Measurements from ENCODE around the gene LMO7. TPM values are rescaled to one million over a fixed set of nuclear protein-coding genes. Genes with fewer than 3 reads are reported as not detected.

Gene LMO7
- total and polyA plus RNA-seq, 2 of the 4 experiments (the other 2 are of a cell fraction), result 266 to 367 TPM

- peak overlapping the region; percentile 39; the same call in 1 of the 2 replicates for H3K27ac ChIP-seq (ENCODE audit: insufficient read depth, low read length)
- no peak overlapping the region for H2AFZ ChIP-seq (replicated peaks; ENCODE audit: low read length, poor library complexity)
- peaks cover 5% of the 10 kb centered on the region for H3K36me3 ChIP-seq (ENCODE audit: control insufficient read depth, insufficient read depth, low read length)
- H4K20me1 ChIP-seq (ENCODE audit: insufficient read depth, low read length), result peaks cover 62% of the 10 kb centered on the region; the same call in 1 of the 2 replicates
- no peak overlapping the region for H3K4me3 ChIP-seq (ENCODE audit: insufficient read depth, low read depth, low read length)
- TF ChIP-seq MXI1 (IDR thresholded peaks at IDR 0.05; ENCODE audit: borderline replicate concordance, low read depth, low read length), result no peak
- no peak for TF ChIP-seq CEBPB (IDR thresholded peaks at IDR 0.05; ENCODE audit: low read depth, low read length)
- TF ChIP-seq FOS (IDR thresholded peaks at IDR 0.05; ENCODE audit: low read depth, low read length), result no peak
- TF ChIP-seq CHD1 (IDR thresholded peaks at IDR 0.05; ENCODE audit: low read depth, low read length), result no peak
- TF ChIP-seq BHLHE40 (IDR thresholded peaks at IDR 0.05; ENCODE audit: low read depth, low read length), result no peak
- no peak for TF ChIP-seq RFX5 (IDR thresholded peaks at IDR 0.05; ENCODE audit: low read depth, low read length)
- TF ChIP-seq CTCF (conservative IDR thresholded peaks at IDR 0.05; ENCODE audit: low read depth, low read length), result no peak
- TF ChIP-seq RAD21 (IDR thresholded peaks at IDR 0.05; ENCODE audit: low read length), result no peak
- TF ChIP-seq RCOR1 (IDR thresholded peaks at IDR 0.05; ENCODE audit: insufficient replicate concordance, low read length), result no peak
- no peak for TF ChIP-seq USF2 (IDR thresholded peaks at IDR 0.05; ENCODE audit: low read depth, low read length)
- TF ChIP-seq ELK1 (IDR thresholded peaks at IDR 0.05; ENCODE audit: borderline replicate concordance, low read depth, low read length), result no peak
- no peak for TF ChIP-seq POLR2A (IDR thresholded peaks at IDR 0.05; ENCODE audit: low read depth, low read length)
- TF ChIP-seq MAZ (IDR thresholded peaks at IDR 0.05; ENCODE audit: borderline replicate concordance, low read depth, low read length), result no peak
- no peak for TF ChIP-seq NFE2L2 (IDR thresholded peaks at IDR 0.05; ENCODE audit: low read depth, low read length)
- TF ChIP-seq MAFK (IDR thresholded peaks at IDR 0.05; ENCODE audit: low read depth, low read length), result no peak
- TF ChIP-seq SMC3 (IDR thresholded peaks at IDR 0.05; ENCODE audit: low read depth, low read length), result no peak
- H3K9me3 ChIP-seq (ENCODE audit: control insufficient read depth, insufficient read depth, low read length), result no peaks in the 10 kb centered on the region
- no peak overlapping the region for H2BK15ac ChIP-seq (ENCODE audit: low read depth, low read length)
- peak overlapping the region; percentile 15; the same call in 1 of the 2 replicates for H3K4ac ChIP-seq (ENCODE audit: low read depth, low read length)
- no peak overlapping the region for H4K91ac ChIP-seq (ENCODE audit: insufficient read depth, low read depth, low read length)
- H3K56ac ChIP-seq (ENCODE audit: extremely low read depth, insufficient read depth, low read length), result no peak overlapping the region
- peaks cover 26 to 53% of the 10 kb centered on the region in 2 experiments for H3K79me1 ChIP-seq (ENCODE audit: low read depth in 1 of 2, low read length in 2 of 2)
- H2BK20ac ChIP-seq (ENCODE audit: low read depth, low read length), result no peak overlapping the region
- ATAC-seq (ENCODE audit: low read depth) (no peak), DNase-seq (no peak)
- no peak overlapping the region for H2AK9ac ChIP-seq (replicated peaks; ENCODE audit: low read depth, low read length, poor library complexity)
- ChIA-PET CTCF (no interaction called here), POLR2A (ENCODE audit: unreplicated experiment) (no interaction called here)
- peak overlapping the region; percentile 64 for H2BK5ac ChIP-seq (ENCODE audit: low read depth, low read length, poor library complexity, severe bottlenecking)
- no peak overlapping the region for H4K8ac ChIP-seq (ENCODE audit: low read depth in 2 of 2, low read length in 2 of 2)
- dilution Hi-C loops (cut with HindIII; ENCODE audit: low sequenced_read_pairs, unreplicated experiment), result no loop called here
- intact Hi-C loops (cut with micrococcal nuclease), result loop anchor here (2.0 kb wide), 1 partner anchor 43 kb away; no protein-coding TSS in a partner anchor
- peaks cover 3% of the 10 kb centered on the region; the same call in 1 of the 2 replicates for H3K4me1 ChIP-seq (ENCODE audit: control insufficient read depth, insufficient read depth, low read length)
- H3K4me2 ChIP-seq (ENCODE audit: low read depth, low read length), result no peak overlapping the region
- no peak overlapping the region for H3K9ac ChIP-seq (ENCODE audit: low read depth, low read length)
- no peak overlapping the region for H3K14ac ChIP-seq (replicated peaks; ENCODE audit: low read depth, low read length)
- no peak overlapping the region for H2AK5ac ChIP-seq (ENCODE audit: low read depth, low read length)
- H3K23ac ChIP-seq (ENCODE audit: low read depth, low read length), result peak overlapping the region; percentile 45; the same call in 1 of the 2 replicates
- H3K9me1 ChIP-seq (ENCODE audit: insufficient read depth, low read length), result peaks cover 5% of the 10 kb centered on the region; the same call in 1 of the 2 replicates
- H2BK120ac ChIP-seq (ENCODE audit: low read depth, low read length), result no peak overlapping the region
- no CpG with 5 or more reads among the region's 2 CpGs for WGBS, 2 experiments (ENCODE audit: extremely low coverage in 2 of 2, insufficient read length in 1 of 2)
- peak overlapping the region; percentile 61 for H3K18ac ChIP-seq (ENCODE audit: low read depth, low read length)
- no TSS peak for BruUV-seq (replicated peaks)
- H4K5ac ChIP-seq (ENCODE audit: low read depth, low read length), result no peak overlapping the region
- no peaks in the 10 kb centered on the region for H3K27me3 ChIP-seq (ENCODE audit: control insufficient read depth, insufficient read depth, low read length)
- in situ Hi-C loops (cut with MboI; ENCODE audit: low sequenced_read_pairs), result no loop called here
Observed at GRCh38 chr13:75717525-75717924, 81.4 kb downstream of the LMO7 start.
